ENCODE results near the gene FBXW12.

DNA sequence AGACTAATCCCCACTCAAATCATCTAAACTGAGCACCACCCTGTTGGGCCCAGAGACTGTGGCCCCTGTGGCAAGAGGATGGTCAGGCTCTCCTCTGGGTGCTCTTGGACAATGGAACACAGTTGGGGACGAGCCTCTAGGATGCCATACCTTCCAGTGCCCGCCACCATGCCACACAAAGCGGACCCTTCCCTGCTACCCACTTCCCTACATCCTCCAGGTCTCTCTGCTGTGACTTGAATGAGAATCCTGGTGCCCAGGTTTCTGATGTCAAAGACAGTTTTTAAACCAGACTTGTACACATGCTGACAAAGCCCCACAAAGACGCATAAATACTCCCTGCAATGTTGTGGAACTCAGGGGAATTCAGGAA lies 63.2 kb downstream of the FBXW12 start:
- TF ChIP-seq CTCF (tag by site-specific recombination; IDR thresholded peaks at IDR 0.05), result no peak
- TF ChIP-seq ZNF366 (tag by site-specific recombination; conservative IDR thresholded peaks at IDR 0.05), result no peak
